ENCODE measurements around the gene TTC9B. TPM values are rescaled to one million over a fixed set of nuclear protein-coding genes. Genes with fewer than 3 reads are reported as not detected.

Gene TTC9B
- total and polyA plus RNA-seq, 7 experiments from 2014 or later = not detected

GRCh38 chr19:40225440-40226305 lies 7.5 kb upstream of the TTC9B start:
- no peak overlapping the region for H3K27ac ChIP-seq (ENCODE audit: low read depth, low read length)
- H3K36me3 Mint-ChIP-seq = peaks cover 3 to 11% (median 7%) of the 10 kb centered on the region in 5 donors
- peaks cover 29 to 53% (median 36%) of the 10 kb centered on the region in 5 donors for H3K27me3 Mint-ChIP-seq
- ChIA-PET CTCF (no interaction called here), POLR2A (interaction anchor here (0.7 kb wide), 1 partner anchor 548 kb away, joined by 3 read pairs; no protein-coding TSS in a partner anchor)
- peaks cover 13 to 17% of the 10 kb centered on the region in 2 donors for H3K27me3 ChIP-seq (ENCODE audit: control insufficient read depth in 2 of 2, insufficient read depth in 2 of 2, low read length in 2 of 2)
- DNase-seq = no peak
- intact Hi-C loops (cut with micrococcal nuclease) = loop anchor here in 1 of 2 donors (10.0 kb wide), 1 partner anchor 251 kb away; the partner anchor contains the start of gene PSMC4
- peaks cover 4 to 18% of the 10 kb centered on the region in 2 donors for H3K4me1 ChIP-seq (ENCODE audit: control insufficient read depth in 2 of 2, insufficient read depth in 2 of 2, low read length in 2 of 2)
- peak overlapping the region in 9 of 10 donors; percentile 28 to 79 (median 58) for H3K4me3 Mint-ChIP-seq
- no peaks in the 10 kb centered on the region for H3K36me3 ChIP-seq (ENCODE audit: control insufficient read depth in 2 of 3, insufficient read depth in 3 of 3, low read length in 3 of 3)
- peak overlapping the region in 2 of 9 donors; percentile 30 to 39 for H3K27ac Mint-ChIP-seq
- H3K4me1 Mint-ChIP-seq = peaks cover 18 to 42% (median 26%) of the 10 kb centered on the region in 7 donors
- no peaks in the 10 kb centered on the region for H3K9me3 ChIP-seq (ENCODE audit: control insufficient read depth in 2 of 3, low read length in 3 of 3)
- H3K9me3 Mint-ChIP-seq = peaks cover 0 to 10% (median 6%) of the 10 kb centered on the region in 11 donors
- no peak for ATAC-seq
- H3K4me3 ChIP-seq (ENCODE audit: low read length) = no peak overlapping the region

GRCh38 chr19:40224342-40225150 lies 6.4 kb upstream of the TTC9B start:
- DNase-seq (no peak), ATAC-seq (no peak)
- ChIA-PET CTCF (no interaction called here), POLR2A (interaction anchor here (0.7 kb wide), 1 partner anchor 547 kb away, joined by 3 read pairs; no protein-coding TSS in a partner anchor)
- H3K27ac Mint-ChIP-seq = no peak overlapping the region
- peak overlapping the region in 4 of 10 donors; percentile 21 to 79 (median 50) for H3K4me3 Mint-ChIP-seq
- peaks cover 14 to 37% (median 25%) of the 10 kb centered on the region in 7 donors for H3K4me1 Mint-ChIP-seq
- Histone ChIP-seq H3K27ac (ENCODE audit: low read depth, low read length) (no peak overlapping the region), H3K27me3 (ENCODE audit: control insufficient read depth in 2 of 2, insufficient read depth in 2 of 2, low read length in 2 of 2) (peaks cover 13 to 24% of the 10 kb centered on the region in 2 donors), H3K9me3 (ENCODE audit: control insufficient read depth in 2 of 3, low read length in 3 of 3) (no peaks in the 10 kb centered on the region), H3K4me3 (ENCODE audit: low read length) (no peak overlapping the region), H3K4me1 (ENCODE audit: control insufficient read depth in 2 of 2, insufficient read depth in 2 of 2, low read length in 2 of 2) (peaks cover 4 to 18% of the 10 kb centered on the region in 2 donors), H3K36me3 (ENCODE audit: control insufficient read depth in 2 of 3, insufficient read depth in 3 of 3, low read length in 3 of 3) (no peaks in the 10 kb centered on the region)
- peaks cover 3 to 11% (median 7%) of the 10 kb centered on the region in 5 donors for H3K36me3 Mint-ChIP-seq
- peaks cover 0 to 10% (median 6%) of the 10 kb centered on the region in 11 donors for H3K9me3 Mint-ChIP-seq
- H3K27me3 Mint-ChIP-seq = peaks cover 39 to 63% (median 46%) of the 10 kb centered on the region in 5 donors
- intact Hi-C loops (cut with micrococcal nuclease) = loop anchor here in 1 of 2 donors (10.0 kb wide), 1 partner anchor 250 kb away; the partner anchor contains the start of gene PSMC4

- no peak overlapping the region for H3K4me3 ChIP-seq (ENCODE audit: low read length)
- CTCF ChIA-PET = interaction anchor here (1.0 to 1.5 kb wide), 2 partner anchors 43 to 83 kb away, joined by 3 to 13 read pairs; no protein-coding TSS in a partner anchor
- ATAC-seq = peak; percentile 22
These were observed 5.1 kb upstream of the TTC9B start for GRCh38 chr19:40223135-40223822.

GRCh38 chr19:40221858-40222619 lies 3.9 kb upstream of the TTC9B start:
- Mint-ChIP-seq H3K36me3 (peaks cover 3 to 11% (median 7%) of the 10 kb centered on the region in 5 donors), H3K4me1 (peaks cover 12 to 30% (median 24%) of the 10 kb centered on the region in 7 donors), H3K27ac (peak overlapping the region; percentile 5 to 85 (median 58)), H3K4me3 (peak overlapping the region; percentile 16 to 85 (median 68)), H3K9me3 (peaks cover 0 to 10% (median 6%) of the 10 kb centered on the region in 11 donors), H3K27me3 (peaks cover 49 to 70% (median 60%) of the 10 kb centered on the region in 5 donors)
- CTCF ChIA-PET = interaction anchor here (1.0 kb wide), 2 partner anchors 42 to 78 kb away, joined by 3 read pairs; no protein-coding TSS in a partner anchor
- intact Hi-C loops (cut with micrococcal nuclease) = loop anchor here (1.0 to 10.0 kb wide), 9 partner anchors 31 to 429 kb away; partner anchors contain the start of genes AKT2 (in 1 of the 2), MAP3K10 (in 1 of the 2) and PSMC4 (in 1 of the 2)
- Histone ChIP-seq H3K4me3 (ENCODE audit: low read length) (no peak overlapping the region), H3K27me3 (ENCODE audit: control insufficient read depth in 2 of 2, insufficient read depth in 2 of 2, low read length in 2 of 2) (peaks cover 17 to 36% of the 10 kb centered on the region in 2 donors), H3K9me3 (ENCODE audit: control insufficient read depth in 2 of 3, low read length in 3 of 3) (no peaks in the 10 kb centered on the region), H3K27ac (ENCODE audit: low read depth, low read length) (no peak overlapping the region), H3K36me3 (ENCODE audit: control insufficient read depth in 2 of 3, insufficient read depth in 3 of 3, low read length in 3 of 3) (no peaks in the 10 kb centered on the region), H3K4me1 (ENCODE audit: control insufficient read depth in 2 of 2, insufficient read depth in 2 of 2, low read length in 2 of 2) (peaks cover 4 to 21% of the 10 kb centered on the region in 2 donors)
- ATAC-seq = peak; percentile 92
- POLR2A ChIA-PET = no interaction called here
- DNase-seq = peak; percentile 54 to 86 (median 82)

More at GRCh38 chr19:40223135-40223822, 5.1 kb upstream of the TTC9B start:
- peaks cover 4 to 18% of the 10 kb centered on the region in 2 donors for H3K4me1 ChIP-seq (ENCODE audit: control insufficient read depth in 2 of 2, insufficient read depth in 2 of 2, low read length in 2 of 2)
- H3K27ac ChIP-seq (ENCODE audit: low read depth, low read length) = no peak overlapping the region
- H3K9me3 ChIP-seq (ENCODE audit: control insufficient read depth in 2 of 3, low read length in 3 of 3) = no peaks in the 10 kb centered on the region
- H3K9me3 Mint-ChIP-seq = peaks cover 0 to 10% (median 6%) of the 10 kb centered on the region in 11 donors
- peaks cover 12 to 30% (median 24%) of the 10 kb centered on the region in 7 donors for H3K4me1 Mint-ChIP-seq
- peaks cover 3 to 11% (median 7%) of the 10 kb centered on the region in 5 donors for H3K36me3 Mint-ChIP-seq
- H3K36me3 ChIP-seq (ENCODE audit: control insufficient read depth in 2 of 3, insufficient read depth in 3 of 3, low read length in 3 of 3) = no peaks in the 10 kb centered on the region
- POLR2A ChIA-PET = no interaction called here
- H3K27ac Mint-ChIP-seq = no peak overlapping the region
- intact Hi-C loops (cut with micrococcal nuclease) = loop anchor here in 1 of 2 donors (2.0 to 10.0 kb wide), 2 partner anchors 62 to 248 kb away; partner anchors contain the start of genes AKT2 and PSMC4
- H3K4me3 Mint-ChIP-seq = peak overlapping the region in 6 of 10 donors; percentile 16 to 71 (median 32)
- peaks cover 49 to 75% (median 59%) of the 10 kb centered on the region in 5 donors for H3K27me3 Mint-ChIP-seq
- DNase-seq = peak in 7 of 9 donors; percentile 23 to 51 (median 46)
- H3K27me3 ChIP-seq (ENCODE audit: control insufficient read depth in 2 of 2, insufficient read depth in 2 of 2, low read length in 2 of 2) = peaks cover 13 to 28% of the 10 kb centered on the region in 2 donors

GRCh38 chr19:40220674-40221073 lies 2.5 kb upstream of the TTC9B start:
- H3K27ac Mint-ChIP-seq = no peak overlapping the region
- ATAC-seq (no peak), DNase-seq (no peak)
- H3K27me3 Mint-ChIP-seq = peaks cover 53 to 73% (median 65%) of the 10 kb centered on the region in 5 donors
- Histone ChIP-seq H3K4me3 (ENCODE audit: low read length) (no peak overlapping the region), H3K36me3 (ENCODE audit: control insufficient read depth in 2 of 3, insufficient read depth in 3 of 3, low read length in 3 of 3) (no peaks in the 10 kb centered on the region), H3K27me3 (ENCODE audit: control insufficient read depth in 2 of 2, insufficient read depth in 2 of 2, low read length in 2 of 2) (peaks cover 20 to 40% of the 10 kb centered on the region in 2 donors), H3K27ac (ENCODE audit: low read depth, low read length) (no peak overlapping the region), H3K9me3 (ENCODE audit: control insufficient read depth in 2 of 3, low read length in 3 of 3) (no peaks in the 10 kb centered on the region), H3K4me1 (ENCODE audit: control insufficient read depth in 2 of 2, insufficient read depth in 2 of 2, low read length in 2 of 2) (peaks cover 3 to 14% of the 10 kb centered on the region in 2 donors)
- POLR2A ChIA-PET = interaction anchor here (0.6 kb wide), 2 partner anchors 13 to 580 kb away, joined by 3 to 4 read pairs; no protein-coding TSS in a partner anchor
- CTCF ChIA-PET = interaction anchor here (2.3 kb wide), 1 partner anchor 81 kb away, joined by 12 read pairs; no protein-coding TSS in a partner anchor
- H3K36me3 Mint-ChIP-seq = peaks cover 3 to 12% (median 8%) of the 10 kb centered on the region in 5 donors
- intact Hi-C loops (cut with micrococcal nuclease) = loop anchor here in 1 of 2 donors (10.0 kb wide), 1 partner anchor 246 kb away; the partner anchor contains the start of gene PSMC4
- H3K9me3 Mint-ChIP-seq = peaks cover 0 to 10% (median 6%) of the 10 kb centered on the region in 11 donors
- peaks cover 11 to 26% (median 21%) of the 10 kb centered on the region in 7 donors for H3K4me1 Mint-ChIP-seq
- H3K4me3 Mint-ChIP-seq = no peak overlapping the region
